GM23248 (cell line): ENCODE measurements around the gene CSNK1A1. TPM values are rescaled to one million over a fixed set of nuclear protein-coding genes. Genes with fewer than 3 reads are reported as not detected.
"Not testable (repeated sequence)": the region's sequence is repeated elsewhere in the genome, so short reads cannot be mapped to it uniquely, and the experiment has no call there.

Experiments
- DNase-seq: peaks from one replicate; pipeline ENCODE4 v3.0.0-alpha.2; 2015
- H2AFZ ChIP-seq: fragments of 200-600 bp; sonication (generic); 2 replicates; pipeline ENCODE4 v1.6.1; 2016; ENCODE audit warnings: antibody characterized with exemption
- H3F3A ChIP-seq: fragments of 200-600 bp; sonication (generic); 2 replicates; pipeline ENCODE4 v1.6.1; 2016; ENCODE audit warnings: mild to moderate bottlenecking, antibody characterized with exemption, mixed run types; ENCODE audit not compliant: insufficient read depth
- H3K27ac ChIP-seq: fragments of 200-600 bp; sonication (generic); 2 replicates; pipeline ENCODE4 v1.5.1; 2016; ENCODE audit warnings: mild to moderate bottlenecking
- H3K27me3 ChIP-seq: fragments of 200-600 bp; sonication (generic); replicated peaks from 2 replicates; pipeline ENCODE4 v1.6.1; 2016; ENCODE audit warnings: mild to moderate bottlenecking; ENCODE audit not compliant: insufficient read depth
- H3K36me3 ChIP-seq: fragments of 200-600 bp; sonication (generic); 2 replicates; pipeline ENCODE4 v1.6.1; 2016; ENCODE audit warnings: low read depth, mild to moderate bottlenecking
- H3K4me1 ChIP-seq: fragments of 200-600 bp; sonication (generic); 2 replicates; pipeline ENCODE4 v1.6.1; 2016; ENCODE audit warnings: mild to moderate bottlenecking; ENCODE audit not compliant: insufficient read depth
- H3K4me2 ChIP-seq: fragments of 200-600 bp; sonication (generic); one replicate; pipeline ENCODE4 v1.6.1; 2016; ENCODE audit warnings: mild to moderate bottlenecking; ENCODE audit not compliant: unreplicated experiment
- H3K4me3 ChIP-seq: fragments of 200-600 bp; sonication (generic); 2 replicates; pipeline ENCODE4 v1.5.1; 2016; ENCODE audit warnings: mild to moderate bottlenecking
- H3K79me2 ChIP-seq: fragments of 200-600 bp; sonication (generic); 2 replicates; pipeline ENCODE4 v1.6.1; 2016; ENCODE audit warnings: mild to moderate bottlenecking; ENCODE audit not compliant: insufficient read depth
- H3K9ac ChIP-seq: fragments of 200-600 bp; sonication (generic); 2 replicates; pipeline ENCODE4 v1.6.1; 2016; ENCODE audit warnings: mild to moderate bottlenecking
- H3K9me2 ChIP-seq: fragments of 200-600 bp; sonication (generic); 2 replicates; pipeline ENCODE4 v1.6.1; 2016; ENCODE audit warnings: mixed run types, mild to moderate bottlenecking, moderate library complexity; ENCODE audit not compliant: insufficient read depth
- H3K9me3 ChIP-seq: fragments of 200-600 bp; sonication (generic); one replicate; pipeline ENCODE4 v1.6.1; 2017; ENCODE audit warnings: low read depth
- H4K20me1 ChIP-seq: fragments of 200-600 bp; sonication (generic); 2 replicates; pipeline ENCODE4 v1.6.0; 2016; ENCODE audit not compliant: insufficient read depth
- EZH2 ChIP-seq: fragments of 200-600 bp; sonication (generic); IDR thresholded peaks from 2 replicates; pipeline ENCODE4 v1.6.1; 2018; ENCODE audit warnings: antibody characterized with exemption, mild to moderate bottlenecking; ENCODE audit not compliant: insufficient read depth, poor library complexity, severe bottlenecking
- EZH2phosphoT487 ChIP-seq: fragments of 200-600 bp; sonication (generic); IDR thresholded peaks from 2 replicates; pipeline ENCODE4 v1.6.1; 2018; ENCODE audit warnings: antibody characterized with exemption, moderate library complexity, mild to moderate bottlenecking, low read depth; ENCODE audit not compliant: insufficient read depth
- WGBS, 2 experiments: methylation state at CpG; one replicate each; pipeline ENCODE4 v1.1.6; 2015 to 2017; ENCODE audit warnings: low lambda C conversion rate in 2 of 2, low coverage in 1 of 2; ENCODE audit errors: missing lambda C conversion rate in 2 of 2; 5-methylcytosine and 5-hydroxymethylcytosine counted together
- in situ Hi-C: fragments of 300-500 bp; cut with MboI; formaldehyde crosslinking; loops from 2 replicates; pipeline ENCODE4 v1.15.0; 2020
- polyA plus RNA-seq: library from polyadenylated mRNA; unstranded; fragments of >200 nt; fragmentation: Nextera tagmentation; extraction: Ambion mirVana; gene quantifications from 2 replicates; pipeline ENCODE4 v1.2.1, GENCODE V29; 2016
- total RNA-seq: library from RNA; depleted of rRNA; stranded (reverse); fragments of >200 nt; shearing (Covaris generic); gene quantifications from 2 replicates; pipeline ENCODE4 v1.2.3, GENCODE V29; 2014

CSNK1A1 gene
- total and polyA plus RNA-seq, 2 experiments from 2014 or later: 228 to 415 TPM

DNA sequence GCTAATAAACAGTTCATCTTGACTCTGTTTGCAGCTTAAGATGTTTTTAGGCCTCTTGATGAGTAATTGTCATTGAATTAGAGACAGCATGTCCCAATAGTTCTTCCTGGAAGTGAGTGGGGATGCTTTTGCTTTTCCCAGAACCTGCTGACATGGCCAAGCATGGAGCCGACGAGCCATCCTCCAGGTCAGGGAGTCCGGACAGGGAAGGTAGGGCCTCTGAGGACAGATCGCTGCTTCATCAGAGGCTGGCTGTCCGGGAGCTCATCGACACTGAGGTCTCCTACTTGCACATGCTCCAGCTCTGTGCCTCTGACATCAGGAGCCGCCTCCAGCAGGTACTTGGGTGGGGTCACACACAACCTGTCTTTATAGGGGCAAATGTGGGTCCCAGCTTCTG, 46.4 kb upstream of the CSNK1A1 start:
- Histone ChIP-seq H3K4me2 (no peak overlapping the region), H3K9ac (no peak overlapping the region), H3K9me2 (no peaks in the 10 kb centered on the region), H3K9me3 (no peaks in the 10 kb centered on the region), H4K20me1 (no peaks in the 10 kb centered on the region), H3K27me3 (no peaks in the 10 kb centered on the region), H3K4me3 (no peak overlapping the region), H2AFZ (no peak overlapping the region), H3K27ac (no peak overlapping the region), H3F3A (no peaks in the 10 kb centered on the region), H3K36me3 (no peaks in the 10 kb centered on the region), H3K79me2 (no peaks in the 10 kb centered on the region), H3K4me1 (no peaks in the 10 kb centered on the region)
- TF ChIP-seq EZH2phosphoT487 (no peak), EZH2 (no peak)
- no peak for DNase-seq
- WGBS, 2 experiments: 88 to 96% methylated on average over 7 of the region's 7 CpGs
- in situ Hi-C loops: no loop called here

DNA sequence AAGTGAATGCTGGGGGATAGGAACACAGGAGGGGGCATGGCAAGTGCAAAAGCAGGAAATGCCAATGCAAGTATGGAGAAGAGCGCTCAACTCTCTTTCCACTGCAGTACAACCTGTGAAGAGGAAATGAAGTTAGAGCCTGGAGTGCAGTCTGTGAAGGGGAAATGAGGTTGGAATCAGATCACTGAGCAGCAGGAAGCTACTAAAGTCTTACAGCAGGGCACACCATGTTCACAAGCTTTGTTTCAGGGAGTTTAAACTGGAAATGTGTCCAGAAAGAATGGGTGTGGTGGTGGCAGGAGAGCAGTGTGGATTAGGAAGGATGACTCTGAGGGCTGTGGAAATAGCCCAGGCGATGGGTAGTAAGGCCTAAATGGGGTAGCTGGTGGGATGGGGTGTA, 45.5 kb upstream of the CSNK1A1 start:
- Histone ChIP-seq H3K27me3 (no peaks in the 10 kb centered on the region), H4K20me1 (no peaks in the 10 kb centered on the region), H3K36me3 (no peaks in the 10 kb centered on the region), H2AFZ (no peak overlapping the region), H3K4me2 (no peak overlapping the region), H3K27ac (no peak overlapping the region), H3K79me2 (no peaks in the 10 kb centered on the region), H3K9me3 (no peaks in the 10 kb centered on the region), H3K9me2 (no peaks in the 10 kb centered on the region), H3K4me1 (no peaks in the 10 kb centered on the region), H3K4me3 (no peak overlapping the region), H3F3A (no peaks in the 10 kb centered on the region), H3K9ac (no peak overlapping the region)
- in situ Hi-C loops: no loop called here
- no peak for DNase-seq
- 93 to 97% methylated on average over 2 of the region's 2 CpGs for WGBS, 2 experiments
- no peak for TF ChIP-seq EZH2
- TF ChIP-seq EZH2phosphoT487: no peak

DNA sequence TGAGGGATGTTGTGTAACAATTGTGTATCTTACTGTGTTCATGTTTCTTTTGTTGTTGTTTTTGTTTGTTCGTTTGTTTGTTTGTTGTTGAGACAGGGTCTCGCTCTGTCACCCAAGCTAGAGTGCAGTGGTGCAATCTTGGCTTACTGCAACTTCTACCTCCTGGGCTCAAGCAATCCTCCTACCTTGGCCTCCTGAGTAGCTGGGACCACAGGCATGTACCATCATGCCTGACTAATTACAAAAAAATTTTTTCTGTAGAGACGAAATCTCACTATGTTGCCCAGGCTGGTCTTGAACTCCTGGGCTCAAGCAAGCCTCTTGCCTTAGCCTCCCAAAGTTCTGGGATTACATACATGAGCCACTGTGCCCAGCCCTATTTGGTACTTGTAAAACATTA, 43.9 kb upstream of the CSNK1A1 start:
- 76 to 80% methylated on average over 3 of the region's 3 CpGs for WGBS, 2 experiments
- in situ Hi-C loops, H3K79me2 ChIP-seq: not testable (repeated sequence)

DNA sequence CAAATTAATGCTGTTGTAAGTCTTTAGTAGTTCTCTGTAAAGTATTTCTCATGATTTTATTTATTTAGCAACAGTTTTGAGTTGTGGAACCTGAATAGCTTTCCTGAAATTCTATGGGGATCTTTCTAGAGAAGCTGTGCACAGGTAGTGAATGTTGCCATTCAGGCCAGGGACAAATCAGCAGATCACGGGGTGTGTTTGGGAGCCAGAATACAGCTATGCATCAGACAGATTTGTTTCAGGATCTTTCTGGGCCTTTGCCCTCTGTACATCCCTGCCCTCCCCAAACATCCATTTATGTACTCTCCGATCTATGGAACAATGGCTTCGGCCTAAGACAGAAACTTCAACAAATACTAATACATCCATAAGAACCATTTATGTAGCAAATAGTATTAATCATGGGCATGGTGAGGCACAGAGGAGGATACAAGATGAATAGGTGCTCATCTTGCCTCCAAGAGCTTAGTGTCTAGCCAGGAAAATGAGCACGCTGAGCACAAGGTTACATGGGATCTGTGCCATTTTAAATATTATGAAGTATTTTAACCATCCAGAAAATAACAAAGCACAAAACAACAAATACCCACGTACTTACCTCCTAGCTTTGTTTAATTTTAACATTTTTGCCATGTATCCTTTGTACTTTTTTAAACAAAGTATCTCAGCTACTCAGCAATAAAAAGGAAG, 43.1 kb upstream of the CSNK1A1 start:
- no peak overlapping the region for H3K27ac ChIP-seq
- H3K9me2 ChIP-seq: no peaks in the 10 kb centered on the region
- in situ Hi-C loops: no loop called here
- DNase-seq: no peak
- no peaks in the 10 kb centered on the region for H3K79me2 ChIP-seq
- no peaks in the 10 kb centered on the region for H3K9me3 ChIP-seq
- no peaks in the 10 kb centered on the region for H3K36me3 ChIP-seq
- H2AFZ ChIP-seq: no peak overlapping the region
- 90 to 95% methylated on average over 5 of the region's 5 CpGs for WGBS, 2 experiments
- H3K4me3 ChIP-seq: no peak overlapping the region
- no peaks in the 10 kb centered on the region for H3K4me1 ChIP-seq
- H4K20me1 ChIP-seq: no peaks in the 10 kb centered on the region
- no peak overlapping the region for H3K4me2 ChIP-seq
- H3F3A ChIP-seq: no peaks in the 10 kb centered on the region
- TF ChIP-seq EZH2 (no peak), EZH2phosphoT487 (no peak)
- no peak overlapping the region for H3K9ac ChIP-seq
- no peaks in the 10 kb centered on the region for H3K27me3 ChIP-seq

More for the DNA sequence above, 43.9 kb upstream of the CSNK1A1 start:
- H3K4me1 ChIP-seq, H3K36me3 ChIP-seq, H3K9ac ChIP-seq, H3K9me2 ChIP-seq, H3K4me3 ChIP-seq, H2AFZ ChIP-seq, H3K27me3 ChIP-seq, H3F3A ChIP-seq, H3K9me3 ChIP-seq, H4K20me1 ChIP-seq, H3K4me2 ChIP-seq, H3K27ac ChIP-seq: not testable (repeated sequence)
- peak; percentile 15 for DNase-seq

DNA sequence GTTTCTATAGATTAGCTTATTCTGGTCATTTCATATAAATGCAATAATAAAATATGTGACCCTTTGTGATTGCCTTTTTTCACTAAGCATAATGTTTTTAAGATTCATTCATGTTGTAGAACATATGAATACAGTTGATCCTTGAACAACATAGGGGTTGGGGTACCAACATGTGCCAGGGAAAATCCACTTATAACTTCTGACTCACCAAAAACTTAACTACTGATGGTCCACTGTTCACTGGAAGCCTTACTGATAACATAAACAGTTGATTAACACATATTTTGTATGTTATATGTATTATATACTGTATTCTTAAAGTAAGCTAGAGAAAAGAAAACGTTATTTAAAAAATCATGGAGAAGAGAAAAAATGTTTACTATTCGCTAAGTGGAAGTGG, 42.1 kb upstream of the CSNK1A1 start:
- 69 to 80% methylated on average over 2 of the region's 2 CpGs for WGBS, 2 experiments
- Histone ChIP-seq H3K4me2 (no peak overlapping the region), H3K79me2 (no peaks in the 10 kb centered on the region), H3F3A (no peaks in the 10 kb centered on the region), H3K9ac (no peak overlapping the region), H3K9me3 (no peaks in the 10 kb centered on the region), H3K27ac (no peak overlapping the region), H2AFZ (no peak overlapping the region), H3K4me3 (no peak overlapping the region), H3K36me3 (no peaks in the 10 kb centered on the region), H3K27me3 (no peaks in the 10 kb centered on the region), H4K20me1 (no peaks in the 10 kb centered on the region), H3K4me1 (no peaks in the 10 kb centered on the region), H3K9me2 (no peaks in the 10 kb centered on the region)
- TF ChIP-seq EZH2phosphoT487: no peak
- TF ChIP-seq EZH2: no peak
- in situ Hi-C loops: no loop called here
- no peak for DNase-seq
